ENCODE results near the gene PHEX. TPM values are rescaled to one million over a fixed set of nuclear protein-coding genes. Genes with fewer than 3 reads are reported as not detected.

The PHEX gene
- total RNA-seq, 1 experiment from 2014 or later, result 0.27 TPM

- ChIA-PET POLR2A (no interaction called here), CTCF (no interaction called here), RAD21 (ENCODE audit: low non-redundant PET in 1 of 2, low total read pairs in 2 of 2, uncharacterized antibody in 2 of 2, unreplicated experiment in 2 of 2) (no interaction called here)
- no TSS peak for BruUV-seq (replicated peaks)
- Histone ChIP-seq H3K9me2 (ENCODE audit: insufficient read depth) (no peaks in the 10 kb centered on the region), H3K36me3 (ENCODE audit: control insufficient read depth in 1 of 2, insufficient read depth in 2 of 2, low read length in 2 of 2) (peaks cover 0 to 19% of the 10 kb centered on the region in 2 experiments; a peak in 3 of 4 replicates), H3K4me1 (ENCODE audit: control insufficient read depth in 1 of 2, insufficient read depth in 2 of 2, low read length in 2 of 2) (no peaks in the 10 kb centered on the region), H4K20me1 (ENCODE audit: insufficient read depth) (no peaks in the 10 kb centered on the region), H3K79me2 (ENCODE audit: insufficient read depth, low read length) (peaks cover 6% of the 10 kb centered on the region), H3K27me3 (ENCODE audit: insufficient read depth, low read length) (no peaks in the 10 kb centered on the region), H3K9me3 (ENCODE audit: control insufficient read depth in 1 of 2, insufficient read depth in 1 of 2, low read depth in 1 of 2, low read length in 2 of 2) (no peaks in the 10 kb centered on the region), H3K9ac (ENCODE audit: low read length) (no peak overlapping the region), H3K4me3 (replicated peaks in 1 of 2; ENCODE audit: low read depth in 1 of 2, low read length in 2 of 2) (no peak overlapping the region), H3K4me2 (ENCODE audit: low read length) (no peak overlapping the region), H2AFZ (ENCODE audit: low read depth, low read length, poor library complexity, severe bottlenecking) (no peak overlapping the region), H3K27ac (ENCODE audit: low read depth, low read length) (no peak overlapping the region)
- no peak for TF ChIP-seq ELF1 (IDR thresholded peaks at IDR 0.05; ENCODE audit: borderline replicate concordance, low read depth)
- TF ChIP-seq, protein P1, sequence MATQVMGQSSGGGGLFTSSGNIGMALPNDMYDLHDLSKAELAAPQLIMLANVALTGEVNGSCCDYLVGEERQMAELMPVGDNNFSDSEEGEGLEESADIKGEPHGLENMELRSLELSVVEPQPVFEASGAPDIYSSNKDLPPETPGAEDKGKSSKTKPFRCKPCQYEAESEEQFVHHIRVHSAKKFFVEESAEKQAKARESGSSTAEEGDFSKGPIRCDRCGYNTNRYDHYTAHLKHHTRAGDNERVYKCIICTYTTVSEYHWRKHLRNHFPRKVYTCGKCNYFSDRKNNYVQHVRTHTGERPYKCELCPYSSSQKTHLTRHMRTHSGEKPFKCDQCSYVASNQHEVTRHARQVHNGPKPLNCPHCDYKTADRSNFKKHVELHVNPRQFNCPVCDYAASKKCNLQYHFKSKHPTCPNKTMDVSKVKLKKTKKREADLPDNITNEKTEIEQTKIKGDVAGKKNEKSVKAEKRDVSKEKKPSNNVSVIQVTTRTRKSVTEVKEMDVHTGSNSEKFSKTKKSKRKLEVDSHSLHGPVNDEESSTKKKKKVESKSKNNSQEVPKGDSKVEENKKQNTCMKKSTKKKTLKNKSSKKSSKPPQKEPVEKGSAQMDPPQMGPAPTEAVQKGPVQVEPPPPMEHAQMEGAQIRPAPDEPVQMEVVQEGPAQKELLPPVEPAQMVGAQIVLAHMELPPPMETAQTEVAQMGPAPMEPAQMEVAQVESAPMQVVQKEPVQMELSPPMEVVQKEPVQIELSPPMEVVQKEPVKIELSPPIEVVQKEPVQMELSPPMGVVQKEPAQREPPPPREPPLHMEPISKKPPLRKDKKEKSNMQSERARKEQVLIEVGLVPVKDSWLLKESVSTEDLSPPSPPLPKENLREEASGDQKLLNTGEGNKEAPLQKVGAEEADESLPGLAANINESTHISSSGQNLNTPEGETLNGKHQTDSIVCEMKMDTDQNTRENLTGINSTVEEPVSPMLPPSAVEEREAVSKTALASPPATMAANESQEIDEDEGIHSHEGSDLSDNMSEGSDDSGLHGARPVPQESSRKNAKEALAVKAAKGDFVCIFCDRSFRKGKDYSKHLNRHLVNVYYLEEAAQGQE (IDR thresholded peaks at IDR 0.05; ENCODE audit: low read depth), result no peak
- no peak for TF ChIP-seq POLR2A (IDR thresholded peaks at IDR 0.05; ENCODE audit: borderline replicate concordance, extremely low read depth, insufficient read depth, insufficient read length)
- no peak for TF ChIP-seq YY1 (IDR thresholded peaks at IDR 0.05; ENCODE audit: extremely low read depth, insufficient replicate concordance, low read depth, low read length)
- no peak for TF ChIP-seq EGR1 (IDR thresholded peaks at IDR 0.05; ENCODE audit: low read depth)
- TF ChIP-seq ZNF274 (IDR thresholded peaks at IDR 0.05; ENCODE audit: low read depth, low read length), result no peak
- TF ChIP-seq RAD21 (IDR thresholded peaks at IDR 0.05; ENCODE audit: low read depth), result no peak
- TF ChIP-seq CEBPB (IDR thresholded peaks at IDR 0.05; ENCODE audit: low read depth), result no peak
- no peak for TF ChIP-seq ZFX (IDR thresholded peaks at IDR 0.05)
- ATAC-seq, result no peak
- DNase-seq (ENCODE audit: low read depth, low spot score), result no peak
- intact Hi-C loops (cut with micrococcal nuclease), result loop anchor here (5.0 kb wide), 3 partner anchors 758 to 1643 kb away; no protein-coding TSS in a partner anchor
These were observed 42.7 kb upstream of the PHEX start for GRCh38 chrX:21989384-21989783.

Data from HCT116 (cell line).